ENCODE data around the gene FCGR1A. TPM values are rescaled to one million over a fixed set of nuclear protein-coding genes. Genes with fewer than 3 reads are reported as not detected.
"Not testable (repeated sequence)": the region's sequence is repeated elsewhere in the genome, so short reads cannot be mapped to it uniquely, and the experiment has no call there.

The FCGR1A gene
- total RNA-seq, 1 experiment from 2014 or later, result not detected

DNA sequence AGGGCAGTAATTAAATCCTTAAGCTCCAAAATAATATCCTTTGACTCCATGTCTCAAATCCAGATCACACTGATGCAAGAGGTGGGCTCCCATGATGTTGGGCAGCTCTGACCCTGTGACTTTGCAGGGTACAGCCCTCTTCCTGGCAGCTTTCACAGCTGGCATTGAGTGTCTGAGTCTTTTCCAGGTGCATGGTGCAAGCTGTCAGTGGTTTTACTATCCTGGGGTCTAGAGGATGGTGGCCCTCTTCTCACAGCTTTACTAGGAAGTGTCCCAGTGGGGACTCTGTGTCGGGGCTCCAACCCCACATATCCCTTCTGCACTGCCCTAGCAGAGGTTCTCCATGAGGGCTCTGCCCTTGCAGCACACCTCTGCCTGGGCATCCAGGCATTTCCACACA is 16.3 kb upstream of the FCGR1A start:
- DNase-seq (ENCODE audit: low read depth, low spot score); CTCF ChIA-PET; RAD21 ChIA-PET (ENCODE audit: low non-redundant PET in 1 of 2, low total read pairs in 2 of 2, uncharacterized antibody in 2 of 2, unreplicated experiment in 2 of 2); BruUV-seq (replicated peaks); H3K4me3 ChIP-seq (replicated peaks in 1 of 2; ENCODE audit: low read depth in 1 of 2, low read length in 2 of 2); H3K27me3 ChIP-seq (ENCODE audit: insufficient read depth, low read length); H3K9ac ChIP-seq (ENCODE audit: low read length); H3K79me2 ChIP-seq (ENCODE audit: insufficient read depth, low read length); H3K27ac ChIP-seq (ENCODE audit: low read depth, low read length); H3K9me3 ChIP-seq (ENCODE audit: control insufficient read depth in 1 of 2, insufficient read depth in 1 of 2, low read depth in 1 of 2, low read length in 2 of 2); ATAC-seq; H3K36me3 ChIP-seq (ENCODE audit: control insufficient read depth in 1 of 2, insufficient read depth in 2 of 2, low read length in 2 of 2); H2AFZ ChIP-seq (ENCODE audit: low read depth, low read length, poor library complexity, severe bottlenecking); intact Hi-C loops (cut with micrococcal nuclease); POLR2A ChIA-PET; H4K20me1 ChIP-seq (ENCODE audit: insufficient read depth); H3K4me1 ChIP-seq (ENCODE audit: control insufficient read depth in 1 of 2, insufficient read depth in 2 of 2, low read length in 2 of 2); H3K4me2 ChIP-seq (ENCODE audit: low read length); H3K9me2 ChIP-seq (ENCODE audit: insufficient read depth): not testable (repeated sequence)

DNA sequence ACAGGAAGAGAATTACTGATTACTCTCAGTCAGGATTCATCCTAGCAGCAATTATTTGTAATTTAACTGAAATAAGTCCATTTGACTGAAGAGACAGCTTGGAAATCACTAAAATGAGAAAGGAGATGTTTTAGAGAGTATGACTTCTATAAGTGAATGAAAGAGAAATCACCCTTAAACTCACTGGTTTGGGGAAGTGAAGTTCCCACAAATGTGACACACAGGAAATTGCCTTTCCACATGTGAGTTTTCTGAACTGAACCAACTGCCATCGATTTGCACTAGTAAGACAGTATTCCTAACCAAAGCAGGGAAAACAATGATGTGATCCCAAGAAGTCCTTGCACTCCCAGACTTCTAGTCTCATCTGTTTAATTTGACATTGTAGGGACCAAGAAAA is 13.3 kb upstream of the FCGR1A start:
- H3K4me2 ChIP-seq (ENCODE audit: low read length); POLR2A ChIA-PET; H4K20me1 ChIP-seq (ENCODE audit: insufficient read depth); H3K27ac ChIP-seq (ENCODE audit: low read depth, low read length); H3K27me3 ChIP-seq (ENCODE audit: insufficient read depth, low read length); intact Hi-C loops (cut with micrococcal nuclease); H3K9me3 ChIP-seq (ENCODE audit: control insufficient read depth in 1 of 2, insufficient read depth in 1 of 2, low read depth in 1 of 2, low read length in 2 of 2); RAD21 ChIA-PET (ENCODE audit: low non-redundant PET in 1 of 2, low total read pairs in 2 of 2, uncharacterized antibody in 2 of 2, unreplicated experiment in 2 of 2); BruUV-seq (replicated peaks); H3K36me3 ChIP-seq (ENCODE audit: control insufficient read depth in 1 of 2, insufficient read depth in 2 of 2, low read length in 2 of 2); H3K79me2 ChIP-seq (ENCODE audit: insufficient read depth, low read length); H3K4me3 ChIP-seq (replicated peaks in 1 of 2; ENCODE audit: low read depth in 1 of 2, low read length in 2 of 2); H2AFZ ChIP-seq (ENCODE audit: low read depth, low read length, poor library complexity, severe bottlenecking); CTCF ChIA-PET; DNase-seq (ENCODE audit: low read depth, low spot score); H3K4me1 ChIP-seq (ENCODE audit: control insufficient read depth in 1 of 2, insufficient read depth in 2 of 2, low read length in 2 of 2); H3K9me2 ChIP-seq (ENCODE audit: insufficient read depth); ATAC-seq; H3K9ac ChIP-seq (ENCODE audit: low read length): not testable (repeated sequence)

DNA sequence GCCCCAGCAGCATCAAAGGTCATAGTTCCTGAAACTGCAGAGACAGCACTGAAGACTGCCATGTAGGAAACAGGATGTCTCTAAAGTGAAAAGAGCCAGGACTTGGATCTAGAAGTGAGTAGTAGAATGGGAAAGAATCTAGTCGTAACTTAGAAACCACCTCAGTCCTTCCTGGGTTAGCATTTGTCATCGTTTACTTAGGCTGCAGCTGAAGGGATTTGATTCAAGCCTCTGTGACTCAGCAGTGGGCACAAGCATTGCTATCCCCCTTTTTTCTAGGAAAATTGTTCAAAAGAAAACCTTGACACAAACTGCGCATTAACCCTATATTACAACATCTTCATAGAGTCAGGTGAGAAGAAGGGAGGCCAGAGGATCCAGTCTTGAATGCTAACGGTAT is 11.8 kb upstream of the FCGR1A start:
- H3K36me3 ChIP-seq (ENCODE audit: control insufficient read depth in 1 of 2, insufficient read depth in 2 of 2, low read length in 2 of 2); H3K9me2 ChIP-seq (ENCODE audit: insufficient read depth); POLR2A ChIA-PET; H3K4me3 ChIP-seq (replicated peaks in 1 of 2; ENCODE audit: low read depth in 1 of 2, low read length in 2 of 2); intact Hi-C loops (cut with micrococcal nuclease); H2AFZ ChIP-seq (ENCODE audit: low read depth, low read length, poor library complexity, severe bottlenecking); H3K27ac ChIP-seq (ENCODE audit: low read depth, low read length); CTCF ChIA-PET; H3K79me2 ChIP-seq (ENCODE audit: insufficient read depth, low read length); H4K20me1 ChIP-seq (ENCODE audit: insufficient read depth); H3K9ac ChIP-seq (ENCODE audit: low read length); H3K27me3 ChIP-seq (ENCODE audit: insufficient read depth, low read length); RAD21 ChIA-PET (ENCODE audit: low non-redundant PET in 1 of 2, low total read pairs in 2 of 2, uncharacterized antibody in 2 of 2, unreplicated experiment in 2 of 2); ATAC-seq; H3K4me1 ChIP-seq (ENCODE audit: control insufficient read depth in 1 of 2, insufficient read depth in 2 of 2, low read length in 2 of 2); DNase-seq (ENCODE audit: low read depth, low spot score); H3K9me3 ChIP-seq (ENCODE audit: control insufficient read depth in 1 of 2, insufficient read depth in 1 of 2, low read depth in 1 of 2, low read length in 2 of 2); BruUV-seq (replicated peaks); H3K4me2 ChIP-seq (ENCODE audit: low read length): not testable (repeated sequence)

DNA sequence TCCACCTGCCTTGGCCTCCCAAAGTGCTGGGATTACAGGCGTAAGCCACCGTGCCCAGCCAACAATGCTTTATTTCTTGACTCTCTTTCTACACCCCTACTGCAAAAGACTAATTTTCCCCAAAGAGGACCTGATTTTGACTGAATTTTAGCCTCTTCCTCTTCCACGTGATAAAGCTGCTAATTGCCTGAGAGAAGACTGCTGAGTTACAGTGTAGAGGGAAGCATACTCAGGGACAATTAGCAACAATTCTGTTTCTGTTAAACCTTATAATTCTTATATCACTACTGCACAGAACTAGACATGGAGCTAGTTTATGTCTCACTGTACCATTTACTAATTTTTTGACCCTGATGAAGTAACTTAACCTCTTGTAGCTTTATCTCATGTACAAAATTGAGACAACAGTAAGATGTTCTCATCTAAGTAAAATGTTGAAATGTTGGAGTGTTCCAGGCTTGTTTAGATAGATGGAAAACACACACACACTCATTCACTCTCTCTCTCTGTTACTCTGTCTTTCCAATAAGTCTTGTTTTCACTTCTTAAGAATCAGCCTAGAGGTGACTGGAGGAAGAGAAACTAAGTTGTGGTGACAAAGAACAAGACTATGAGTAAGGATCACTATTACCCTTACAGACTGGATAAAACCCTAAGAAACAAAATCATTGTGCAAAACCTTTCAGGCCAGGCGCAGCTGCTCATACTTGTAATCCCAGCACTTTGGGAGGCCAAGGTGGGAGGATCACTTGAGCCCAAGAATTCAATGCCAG is 10.7 kb upstream of the FCGR1A start:
- intact Hi-C loops (cut with micrococcal nuclease); ATAC-seq; H3K4me2 ChIP-seq (ENCODE audit: low read length); CTCF ChIA-PET; DNase-seq (ENCODE audit: low read depth, low spot score); RAD21 ChIA-PET (ENCODE audit: low non-redundant PET in 1 of 2, low total read pairs in 2 of 2, uncharacterized antibody in 2 of 2, unreplicated experiment in 2 of 2); POLR2A ChIA-PET; H3K4me1 ChIP-seq (ENCODE audit: control insufficient read depth in 1 of 2, insufficient read depth in 2 of 2, low read length in 2 of 2); H3K27ac ChIP-seq (ENCODE audit: low read depth, low read length); H4K20me1 ChIP-seq (ENCODE audit: insufficient read depth); H3K9me3 ChIP-seq (ENCODE audit: control insufficient read depth in 1 of 2, insufficient read depth in 1 of 2, low read depth in 1 of 2, low read length in 2 of 2); H3K9me2 ChIP-seq (ENCODE audit: insufficient read depth); H3K4me3 ChIP-seq (replicated peaks in 1 of 2; ENCODE audit: low read depth in 1 of 2, low read length in 2 of 2); H3K9ac ChIP-seq (ENCODE audit: low read length); H2AFZ ChIP-seq (ENCODE audit: low read depth, low read length, poor library complexity, severe bottlenecking); H3K27me3 ChIP-seq (ENCODE audit: insufficient read depth, low read length); H3K36me3 ChIP-seq (ENCODE audit: control insufficient read depth in 1 of 2, insufficient read depth in 2 of 2, low read length in 2 of 2); H3K79me2 ChIP-seq (ENCODE audit: insufficient read depth, low read length); BruUV-seq (replicated peaks): not testable (repeated sequence)

All from HCT116 (cell line).